Smooth muscle cell (in vitro differentiated cells): ENCODE measurements around the gene ALKBH3. TPM values are rescaled to one million over a fixed set of nuclear protein-coding genes. Genes with fewer than 3 reads are reported as not detected.

ENCODE experiments used
- DNase-seq: peaks from one replicate; lab custom pipeline; 2025; ENCODE audit not compliant: unreplicated experiment; lab: John Stamatoyannopoulos, UW
- H2AFZ ChIP-seq: fragments of 200-600 bp; sonication (generic); 2 replicates; pipeline ENCODE4 v1.6.0; 2016; ENCODE audit warnings: antibody characterized with exemption, low read depth, mild to moderate bottlenecking
- H3F3A ChIP-seq: fragments of 200-600 bp; sonication (generic); 2 replicates; pipeline ENCODE4 v1.6.0; 2017; ENCODE audit warnings: antibody characterized with exemption, low read depth
- H3K27ac ChIP-seq: fragments of 200-600 bp; sonication (generic); 2 replicates; pipeline ENCODE4 v1.5.1; 2016; ENCODE audit warnings: low read depth, mild to moderate bottlenecking
- H3K27me3 ChIP-seq: fragments of 200-600 bp; sonication (generic); 2 replicates; pipeline ENCODE4 v1.6.1; 2016; ENCODE audit warnings: low read depth, mild to moderate bottlenecking
- H3K36me3 ChIP-seq: fragments of 200-600 bp; sonication (generic); 2 replicates; pipeline ENCODE4 v1.5.1; 2016; ENCODE audit warnings: low read depth
- H3K4me1 ChIP-seq: fragments of 200-600 bp; sonication (generic); 2 replicates; pipeline ENCODE4 v1.5.1; 2016; ENCODE audit warnings: low read depth
- H3K4me2 ChIP-seq: fragments of 200-600 bp; sonication (generic); 2 replicates; pipeline ENCODE4 v1.6.0; 2016; ENCODE audit warnings: mild to moderate bottlenecking
- H3K4me3 ChIP-seq: fragments of 200-600 bp; sonication (generic); 2 replicates; pipeline ENCODE4 v1.5.1; 2016; ENCODE audit warnings: mild to moderate bottlenecking
- H3K79me2 ChIP-seq: fragments of 200-600 bp; sonication (generic); 2 replicates; pipeline ENCODE4 v1.6.0; 2016; ENCODE audit warnings: low read depth, mild to moderate bottlenecking
- H3K9ac ChIP-seq: fragments of 200-600 bp; sonication (generic); 2 replicates; pipeline ENCODE4 v1.6.0; 2016; ENCODE audit warnings: low read depth
- H3K9me3 ChIP-seq: fragments of 200-600 bp; sonication (generic); replicated peaks from 2 replicates; pipeline ENCODE4 v1.5.1; 2016; ENCODE audit warnings: low read depth
- H4K20me1 ChIP-seq: fragments of 200-600 bp; sonication (generic); 2 replicates; pipeline ENCODE4 v1.6.0; 2016; ENCODE audit warnings: low read depth
- CTCF ChIP-seq: fragments of 200-600 bp; sonication (generic); IDR thresholded peaks from 2 replicates; pipeline ENCODE4 v1.5.1; 2017; ENCODE audit warnings: borderline replicate concordance, mild to moderate bottlenecking, antibody characterized with exemption; ENCODE audit not compliant: insufficient read depth, poor library complexity, severe bottlenecking
- WGBS: methylation state at CpG from one replicate; pipeline ENCODE4 v1.1.7; 2016; ENCODE audit warnings: low lambda C conversion rate; 5-methylcytosine and 5-hydroxymethylcytosine counted together
- polyA plus RNA-seq: library from polyadenylated mRNA; unstranded; fragments of >200 nt; fragmentation: Nextera tagmentation; extraction: Ambion mirVana; gene quantifications from 2 replicates; pipeline ENCODE4 v1.2.1, GENCODE V29; 2016
- total RNA-seq: library from RNA; depleted of rRNA; stranded (reverse); fragments of >200 nt; gene quantifications from 2 replicates; pipeline ENCODE4 v1.2.3, GENCODE V29; 2014

Gene ALKBH3
- total and polyA plus RNA-seq, 2 experiments from 2014 or later = 29.9 to 34.3 TPM

GRCh38 chr11:43903969-43904368 lies 23.3 kb downstream of the ALKBH3 start:
- no peaks in the 10 kb centered on the region for H3K4me1 ChIP-seq
- no peak overlapping the region for H3K27ac ChIP-seq
- peaks cover 16% of the 10 kb centered on the region for H3K36me3 ChIP-seq
- no peaks in the 10 kb centered on the region for H3K9me3 ChIP-seq
- DNase-seq = no peak
- no peaks in the 10 kb centered on the region for H3F3A ChIP-seq
- H3K4me2 ChIP-seq = no peak overlapping the region
- WGBS = 97% methylated on average over 4 of the region's 4 CpGs
- H3K4me3 ChIP-seq = no peak overlapping the region
- H2AFZ ChIP-seq = no peak overlapping the region
- TF ChIP-seq CTCF = no peak
- no peak overlapping the region for H3K9ac ChIP-seq
- H3K79me2 ChIP-seq = no peaks in the 10 kb centered on the region
- H4K20me1 ChIP-seq = peaks cover 7% of the 10 kb centered on the region
- no peaks in the 10 kb centered on the region for H3K27me3 ChIP-seq

- no peaks in the 10 kb centered on the region for H3K4me1 ChIP-seq
- H3K4me2 ChIP-seq = no peak overlapping the region
- H4K20me1 ChIP-seq = peaks cover 7% of the 10 kb centered on the region
- no peak overlapping the region for H2AFZ ChIP-seq
- no peak for DNase-seq
- H3K36me3 ChIP-seq = peaks cover 16% of the 10 kb centered on the region
- no peaks in the 10 kb centered on the region for H3K27me3 ChIP-seq
- no peaks in the 10 kb centered on the region for H3K79me2 ChIP-seq
- H3K9ac ChIP-seq = no peak overlapping the region
- no peak overlapping the region for H3K27ac ChIP-seq
- H3K4me3 ChIP-seq = no peak overlapping the region
- H3F3A ChIP-seq = no peaks in the 10 kb centered on the region
- H3K9me3 ChIP-seq = no peaks in the 10 kb centered on the region
- 82% methylated on average over 10 of the region's 10 CpGs for WGBS
- TF ChIP-seq CTCF = no peak
Observed at GRCh38 chr11:43904742-43905535, 24.3 kb downstream of the ALKBH3 start.

GRCh38 chr11:43905813-43906241 lies 25.2 kb downstream of the ALKBH3 start:
- Histone ChIP-seq H4K20me1 (peaks cover 7% of the 10 kb centered on the region), H3F3A (no peaks in the 10 kb centered on the region), H3K4me2 (no peak overlapping the region), H3K4me1 (no peaks in the 10 kb centered on the region), H3K4me3 (no peak overlapping the region), H3K27ac (no peak overlapping the region), H2AFZ (no peak overlapping the region), H3K36me3 (peaks cover 16% of the 10 kb centered on the region), H3K27me3 (no peaks in the 10 kb centered on the region), H3K9me3 (no peaks in the 10 kb centered on the region), H3K79me2 (no peaks in the 10 kb centered on the region), H3K9ac (no peak overlapping the region)
- 96% methylated on average over 2 of the region's 2 CpGs for WGBS
- no peak for DNase-seq
- TF ChIP-seq CTCF = no peak
